ENCODE results near the gene STYXL1.

DNA sequence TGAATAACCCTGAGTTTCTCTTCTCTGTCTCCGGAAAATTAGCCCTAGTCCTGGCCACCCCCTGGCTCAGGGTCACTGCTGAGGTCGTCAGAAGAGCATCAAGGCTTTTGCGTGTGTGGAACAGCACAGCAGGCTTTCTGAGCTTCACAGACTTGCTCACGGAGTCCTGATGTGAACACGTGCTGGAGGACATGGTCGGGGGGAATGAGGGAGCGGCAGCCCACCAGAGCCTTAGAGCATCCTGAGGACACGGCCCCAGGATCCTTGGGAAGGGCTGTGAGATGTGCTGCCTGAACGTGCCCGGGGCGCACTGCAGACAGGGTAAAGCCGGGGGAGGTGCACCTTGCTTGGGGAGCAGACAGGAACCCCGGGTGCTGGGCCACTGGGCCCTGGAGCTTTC is 82.2 kb downstream of the STYXL1 start:
- TF ChIP-seq CTCF (conservative IDR thresholded peaks at IDR 0.05; ENCODE audit: low read length): no peak
- TF ChIP-seq EZH2phosphoT487 (IDR thresholded peaks at IDR 0.05; ENCODE audit: borderline replicate concordance): no peak

Measured in Loucy (cell line).